H9 (cell line): ENCODE measurements around the gene PDE6D. TPM values are rescaled to one million over a fixed set of nuclear protein-coding genes. Genes with fewer than 3 reads are reported as not detected.

Experiments used
- DNase-seq: peaks from one replicate; pipeline ENCODE4 v3.0.0-alpha.2; 2017
- H2AFZ ChIP-seq: one replicate; pipeline ENCODE4 v1.6.1; 2013; ENCODE audit warnings: mild to moderate bottlenecking, low read length, control low read depth, moderate library complexity
- H2AK5ac ChIP-seq: 2 replicates; pipeline ENCODE4 v1.6.1; 2013; ENCODE audit warnings: low read length, control low read depth, mixed read lengths; ENCODE audit not compliant: insufficient read length
- H2BK120ac ChIP-seq: one replicate; pipeline ENCODE4 v1.6.1; 2013; ENCODE audit warnings: low read depth, mild to moderate bottlenecking, low read length, control low read depth, inconsistent platforms; ENCODE audit not compliant: poor library complexity, severe bottlenecking
- H2BK12ac ChIP-seq: 2 replicates; pipeline ENCODE4 v1.6.1; 2013; ENCODE audit warnings: low read length, control low read depth, mixed read lengths, low read depth; ENCODE audit not compliant: insufficient read length
- H2BK15ac ChIP-seq: 2 replicates; pipeline ENCODE4 v1.6.1; 2013; ENCODE audit warnings: low read depth, low read length, control low read depth
- H2BK20ac ChIP-seq: one replicate; pipeline ENCODE4 v1.6.1; 2013; ENCODE audit warnings: low read depth, mild to moderate bottlenecking, low read length, control low read depth, inconsistent platforms; ENCODE audit not compliant: poor library complexity, severe bottlenecking
- H2BK5ac ChIP-seq: 2 replicates; pipeline ENCODE4 v1.6.1; 2013; ENCODE audit warnings: low read length, control low read depth, mixed read lengths; ENCODE audit not compliant: insufficient read length
- H3K14ac ChIP-seq: 2 replicates; pipeline ENCODE4 v1.6.1; 2013; ENCODE audit warnings: low read length, control low read depth; ENCODE audit not compliant: insufficient read depth
- H3K18ac ChIP-seq: 2 replicates; pipeline ENCODE4 v1.6.1; 2013; ENCODE audit warnings: low read depth, mild to moderate bottlenecking, mixed read lengths, low read length, control low read depth; ENCODE audit not compliant: insufficient read length
- H3K23ac ChIP-seq: 2 replicates; pipeline ENCODE4 v1.6.1; 2013; ENCODE audit warnings: low read length, control low read depth, mixed read lengths, low read depth; ENCODE audit not compliant: insufficient read length
- H3K23me2 ChIP-seq: 2 replicates; pipeline ENCODE4 v1.6.1; 2013; ENCODE audit warnings: low read depth, mild to moderate bottlenecking, mixed read lengths, low read length, control low read depth; ENCODE audit not compliant: insufficient read length, poor library complexity, severe bottlenecking
- H3K27ac ChIP-seq: 2 replicates; pipeline ENCODE4 v1.5.1; 2013; ENCODE audit warnings: low read length, control low read depth, mixed read lengths, low read depth; ENCODE audit not compliant: insufficient read length
- H3K27me3 ChIP-seq: 2 replicates; pipeline ENCODE4 v1.6.1; 2013; ENCODE audit warnings: low read length, control low read depth, inconsistent platforms; ENCODE audit not compliant: insufficient read depth
- H3K4ac ChIP-seq: 2 replicates; pipeline ENCODE4 v1.6.1; 2013; ENCODE audit warnings: low read depth, mild to moderate bottlenecking, control low read depth, inconsistent platforms, low read length, moderate library complexity
- H3K4me1 ChIP-seq: 2 replicates; pipeline ENCODE4 v1.6.1; 2013; ENCODE audit warnings: low read length, control low read depth, inconsistent platforms; ENCODE audit not compliant: insufficient read depth
- H3K4me2 ChIP-seq: 2 replicates; pipeline ENCODE4 v1.6.1; 2013; ENCODE audit warnings: low read length, control low read depth, mixed read lengths; ENCODE audit not compliant: insufficient read length, insufficient read depth
- H3K56ac ChIP-seq: 2 replicates; pipeline ENCODE4 v1.6.1; 2013; ENCODE audit warnings: low read depth, mild to moderate bottlenecking, mixed read lengths, low read length, control low read depth; ENCODE audit not compliant: insufficient read length
- H3K79me1 ChIP-seq: 2 replicates; pipeline ENCODE4 v1.6.1; 2013; ENCODE audit warnings: low read depth, mild to moderate bottlenecking, moderate library complexity, low read length, control low read depth, inconsistent platforms; ENCODE audit not compliant: insufficient read depth, poor library complexity, severe bottlenecking
- H3K79me2 ChIP-seq: 2 replicates; pipeline ENCODE4 v1.6.1; 2013; ENCODE audit warnings: low read length, control low read depth, inconsistent platforms; ENCODE audit not compliant: insufficient read depth
- H3K9ac ChIP-seq: 2 replicates; pipeline ENCODE4 v1.6.1; 2013; ENCODE audit warnings: low read length, control low read depth, mixed read lengths; ENCODE audit not compliant: insufficient read length; ENCODE audit errors: extremely low read depth
- H3K9me3 ChIP-seq: one replicate; pipeline ENCODE4 v1.6.1; 2013; ENCODE audit warnings: low read depth, low read length, inconsistent platforms; ENCODE audit not compliant: control insufficient read depth
- H3T11ph ChIP-seq: one replicate; pipeline ENCODE4 v1.6.1; 2013; ENCODE audit warnings: mild to moderate bottlenecking, low read length, control low read depth, inconsistent platforms
- H4K20me1 ChIP-seq: one replicate; pipeline ENCODE4 v1.6.1; 2013; ENCODE audit not compliant: control insufficient read depth, insufficient read length, insufficient read depth
- H4K5ac ChIP-seq: 2 replicates; pipeline ENCODE4 v1.6.1; 2013; ENCODE audit warnings: low read depth, mild to moderate bottlenecking, mixed read lengths, low read length, control low read depth; ENCODE audit not compliant: insufficient read length
- H4K8ac ChIP-seq: replicated peaks from 2 replicates; pipeline ENCODE4 v1.6.1; 2013; ENCODE audit warnings: low read length, control low read depth, mixed read lengths, low read depth; ENCODE audit not compliant: insufficient read length
- H4K91ac ChIP-seq: 2 replicates; pipeline ENCODE4 v1.6.1; 2013; ENCODE audit warnings: low read depth, mild to moderate bottlenecking, moderate library complexity, mixed read lengths, low read length, control low read depth; ENCODE audit not compliant: insufficient read length
- H3K27ac Mint-ChIP-seq, 3 experiments: 2 replicates in 2 of 3; 3 replicates in 1 of 3; pipeline ENCODE4 v1.8.0; 2020 to 2021; ENCODE audit warnings: mixed read lengths in 3 of 3, mild to moderate bottlenecking in 1 of 3, moderate library complexity in 1 of 3
- H3K27me3 Mint-ChIP-seq: 2 replicates; pipeline ENCODE4 v1.8.0; 2021; ENCODE audit warnings: low read depth, mild to moderate bottlenecking, moderate library complexity, mixed read lengths
- H3K36me3 Mint-ChIP-seq, 3 experiments: 2 replicates in 2 of 3; 3 replicates in 1 of 3; pipeline ENCODE4 v1.8.0; 2020 to 2021; ENCODE audit warnings: low read depth in 3 of 3, mixed read lengths in 3 of 3; ENCODE audit not compliant: insufficient read depth in 1 of 3
- H3K4me1 Mint-ChIP-seq, 2 experiments: 2 replicates each; pipeline ENCODE4 v1.8.0; 2020; ENCODE audit warnings: mixed read lengths in 2 of 2
- H3K4me3 Mint-ChIP-seq, 2 experiments: 2 replicates in 1 of 2; 3 replicates in 1 of 2; pipeline ENCODE4 v1.8.0; 2020 to 2021; ENCODE audit warnings: mild to moderate bottlenecking in 2 of 2, mixed read lengths in 2 of 2, moderate library complexity in 1 of 2
- H3K9me3 Mint-ChIP-seq, 2 experiments: 2 replicates in 1 of 2; 3 replicates in 1 of 2; pipeline ENCODE4 v1.8.0; 2020; ENCODE audit warnings: mild to moderate bottlenecking in 2 of 2, mixed read lengths in 2 of 2, moderate library complexity in 1 of 2
- WGBS: extraction: QIAGEN DNeasy Blood & Tissue Kit; methylation state at CpG from one replicate; pipeline ENCODE4 v1.1.7; 2013; ENCODE audit warnings: missing lambda C conversion rate, low lambda C conversion rate, mixed read lengths; ENCODE audit not compliant: insufficient read length; ENCODE audit errors: extremely low coverage; 5-methylcytosine and 5-hydroxymethylcytosine counted together
- total RNA-seq: library from RNA; stranded (reverse); gene quantifications from 2 replicates; pipeline ENCODE4 v1.2.1, GENCODE V29; 2021
- TF ChIP-seq, protein P1 (sequence below): fragments of 200-600 bp; sonication (generic); conservative IDR thresholded peaks from 3 replicates; pipeline ENCODE4 v1.8.0; 2021; ENCODE audit warnings: antibody characterized with exemption, mild to moderate bottlenecking

Gene PDE6D
- total RNA-seq, 1 experiment from 2014 or later = 33.7 TPM

DNA sequence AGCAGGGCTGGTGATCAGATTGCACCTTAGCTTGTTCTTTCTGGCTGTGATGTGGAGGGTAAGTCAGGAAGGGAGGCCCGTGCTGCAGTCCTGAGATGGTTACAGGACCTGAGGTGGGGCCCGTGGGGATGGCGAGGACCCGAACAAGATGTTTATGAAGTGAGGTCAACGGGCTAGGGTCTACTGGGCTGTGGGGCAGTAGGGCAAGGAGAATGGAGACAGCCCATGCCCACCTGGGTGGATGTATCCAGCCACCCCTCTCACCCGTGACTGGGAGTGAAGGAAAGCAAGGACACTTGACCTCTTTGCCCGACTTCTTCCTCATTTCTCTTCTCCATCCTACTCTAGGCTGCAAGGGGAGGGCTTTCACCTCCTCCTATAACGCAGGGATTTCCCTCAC, 54.8 kb downstream of the PDE6D start:
- peaks cover 11 to 20% of the 10 kb centered on the region in 2 experiments for H3K4me1 Mint-ChIP-seq
- Histone ChIP-seq H2AK5ac (no peak overlapping the region), H3K4me2 (no peak overlapping the region), H3T11ph (no peak overlapping the region), H3K4me1 (no peaks in the 10 kb centered on the region), H3K4ac (no peak overlapping the region), H4K5ac (no peak overlapping the region), H3K56ac (no peak overlapping the region), H3K79me2 (no peaks in the 10 kb centered on the region), H3K23ac (no peak overlapping the region), H3K9me3 (no peaks in the 10 kb centered on the region), H4K20me1 (no peaks in the 10 kb centered on the region), H2BK12ac (no peak overlapping the region), H4K91ac (no peak overlapping the region), H3K9ac (no peak overlapping the region), H4K8ac (no peak overlapping the region), H2BK120ac (no peak overlapping the region), H3K27ac (no peak overlapping the region), H3K27me3 (no peaks in the 10 kb centered on the region), H2BK15ac (no peak overlapping the region), H3K23me2 (no peaks in the 10 kb centered on the region), H3K79me1 (no peaks in the 10 kb centered on the region), H2BK5ac (no peak overlapping the region), H3K14ac (no peak overlapping the region), H2AFZ (no peak overlapping the region), H3K18ac (no peak overlapping the region), H2BK20ac (no peak overlapping the region)
- no CpG with 5 or more reads among the region's 8 CpGs for WGBS
- H3K4me3 Mint-ChIP-seq = no peak overlapping the region
- H3K27me3 Mint-ChIP-seq = no peaks in the 10 kb centered on the region; the same call in 1 of the 2 replicates
- H3K9me3 Mint-ChIP-seq = no peaks in the 10 kb centered on the region
- TF ChIP-seq, protein P1, sequence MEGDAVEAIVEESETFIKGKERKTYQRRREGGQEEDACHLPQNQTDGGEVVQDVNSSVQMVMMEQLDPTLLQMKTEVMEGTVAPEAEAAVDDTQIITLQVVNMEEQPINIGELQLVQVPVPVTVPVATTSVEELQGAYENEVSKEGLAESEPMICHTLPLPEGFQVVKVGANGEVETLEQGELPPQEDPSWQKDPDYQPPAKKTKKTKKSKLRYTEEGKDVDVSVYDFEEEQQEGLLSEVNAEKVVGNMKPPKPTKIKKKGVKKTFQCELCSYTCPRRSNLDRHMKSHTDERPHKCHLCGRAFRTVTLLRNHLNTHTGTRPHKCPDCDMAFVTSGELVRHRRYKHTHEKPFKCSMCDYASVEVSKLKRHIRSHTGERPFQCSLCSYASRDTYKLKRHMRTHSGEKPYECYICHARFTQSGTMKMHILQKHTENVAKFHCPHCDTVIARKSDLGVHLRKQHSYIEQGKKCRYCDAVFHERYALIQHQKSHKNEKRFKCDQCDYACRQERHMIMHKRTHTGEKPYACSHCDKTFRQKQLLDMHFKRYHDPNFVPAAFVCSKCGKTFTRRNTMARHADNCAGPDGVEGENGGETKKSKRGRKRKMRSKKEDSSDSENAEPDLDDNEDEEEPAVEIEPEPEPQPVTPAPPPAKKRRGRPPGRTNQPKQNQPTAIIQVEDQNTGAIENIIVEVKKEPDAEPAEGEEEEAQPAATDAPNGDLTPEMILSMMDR = no peak
- no peak for DNase-seq
- H3K27ac Mint-ChIP-seq = no peak overlapping the region
- H3K36me3 Mint-ChIP-seq = peaks cover 0 to 5% (median 4%) of the 10 kb centered on the region in 3 experiments; a peak in 2 of 7 replicates
